ENCODE data around the gene MCEMP1. TPM values are rescaled to one million over a fixed set of nuclear protein-coding genes. Genes with fewer than 3 reads are reported as not detected.
A peak's percentile ranks its signal among the peaks of the same experiment; 100 is the strongest.
"Not testable (repeated sequence)": the region's sequence is repeated elsewhere in the genome, so short reads cannot be mapped to it uniquely, and the experiment has no call there.

MCEMP1 gene
- total RNA-seq, 2 experiments from 2014 or later = not detected

GRCh38 chr19:7638802-7639465 is 38.0 kb upstream of the MCEMP1 start:
- Mint-ChIP-seq H3K36me3 (ENCODE audit: low read depth) (peaks cover 30% of the 10 kb centered on the region), H3K4me3 (peak overlapping the region; percentile 39), H3K4me1 (peaks cover 33% of the 10 kb centered on the region), H3K9me3 (peaks cover 7% of the 10 kb centered on the region), H3K27ac (peak overlapping the region; percentile 5), H3K27me3 (no peaks in the 10 kb centered on the region)
- no peak for DNase-seq
- ChIA-PET POLR2A (no interaction called here), CTCF (interaction anchor here (0.6 to 1.7 kb wide), 5 partner anchors 13 to 1338 kb away, joined by 3 to 4 read pairs (median 3); partner anchors contain the start of gene TRAPPC5)

GRCh38 chr19:7639863-7640348 is 37.0 kb upstream of the MCEMP1 start:
- no peaks in the 10 kb centered on the region for H3K27me3 Mint-ChIP-seq
- ChIA-PET POLR2A (no interaction called here), CTCF (no interaction called here)
- H3K27ac Mint-ChIP-seq = no peak overlapping the region
- H3K4me1 Mint-ChIP-seq = peaks cover 31% of the 10 kb centered on the region
- H3K9me3 Mint-ChIP-seq = peaks cover 7% of the 10 kb centered on the region
- H3K36me3 Mint-ChIP-seq (ENCODE audit: low read depth) = peaks cover 32% of the 10 kb centered on the region
- DNase-seq = no peak
- H3K4me3 Mint-ChIP-seq = no peak overlapping the region

GRCh38 chr19:7640803-7641202 is 36.1 kb upstream of the MCEMP1 start:
- ChIA-PET POLR2A (no interaction called here), CTCF (interaction anchor here (1.4 kb wide), 1 partner anchor 11 kb away, joined by 5 read pairs; no protein-coding TSS in a partner anchor)
- Mint-ChIP-seq H3K27me3 (no peaks in the 10 kb centered on the region), H3K36me3 (ENCODE audit: low read depth) (peaks cover 34% of the 10 kb centered on the region), H3K27ac (no peak overlapping the region), H3K9me3 (peaks cover 7% of the 10 kb centered on the region), H3K4me1 (peaks cover 30% of the 10 kb centered on the region), H3K4me3 (no peak overlapping the region)
- no peak for DNase-seq

- DNase-seq = no peak
- Mint-ChIP-seq H3K27me3 (no peaks in the 10 kb centered on the region), H3K36me3 (ENCODE audit: low read depth) (peaks cover 36% of the 10 kb centered on the region), H3K4me1 (peaks cover 26% of the 10 kb centered on the region), H3K9me3 (peaks cover 7% of the 10 kb centered on the region), H3K27ac (no peak overlapping the region), H3K4me3 (no peak overlapping the region)
- ChIA-PET CTCF (interaction anchor here (0.6 to 1.4 kb wide), 4 partner anchors 10 to 39 kb away, joined by 3 to 5 read pairs (median 3); partner anchors contain the start of gene TRAPPC5), POLR2A (no interaction called here)
These were observed 35.3 kb upstream of the MCEMP1 start for GRCh38 chr19:7641290-7642276.

- no peak for DNase-seq
- Mint-ChIP-seq H3K9me3 (peaks cover 7% of the 10 kb centered on the region), H3K4me3 (no peak overlapping the region), H3K27ac (no peak overlapping the region), H3K27me3 (no peaks in the 10 kb centered on the region), H3K36me3 (ENCODE audit: low read depth) (peaks cover 36% of the 10 kb centered on the region), H3K4me1 (peaks cover 24% of the 10 kb centered on the region)
- CTCF ChIA-PET = interaction anchor here (0.6 to 1.4 kb wide), 4 partner anchors 9 to 38 kb away, joined by 3 to 5 read pairs (median 3); partner anchors contain the start of gene TRAPPC5
- POLR2A ChIA-PET = no interaction called here
These were observed 34.4 kb upstream of the MCEMP1 start for GRCh38 chr19:7642295-7643030.

GRCh38 chr19:7643031-7643415 is 33.9 kb upstream of the MCEMP1 start:
- H3K27me3 Mint-ChIP-seq = no peaks in the 10 kb centered on the region
- H3K4me1 Mint-ChIP-seq = peaks cover 18% of the 10 kb centered on the region
- H3K36me3 Mint-ChIP-seq (ENCODE audit: low read depth) = peaks cover 36% of the 10 kb centered on the region
- ChIA-PET CTCF (interaction anchor here (1.3 kb wide), 1 partner anchor 9 kb away, joined by 3 read pairs; no protein-coding TSS in a partner anchor), POLR2A (no interaction called here)
- no peak overlapping the region for H3K4me3 Mint-ChIP-seq
- no peak overlapping the region for H3K27ac Mint-ChIP-seq
- peaks cover 7% of the 10 kb centered on the region for H3K9me3 Mint-ChIP-seq
- DNase-seq = no peak

GRCh38 chr19:7643629-7644549 is 33.0 kb upstream of the MCEMP1 start:
- Mint-ChIP-seq H3K36me3 (ENCODE audit: low read depth) (peaks cover 35% of the 10 kb centered on the region), H3K4me1 (peaks cover 17% of the 10 kb centered on the region)
- peak; percentile 23 for DNase-seq
- ChIA-PET CTCF (interaction anchor here (1.2 to 2.0 kb wide), 3 partner anchors 10 to 76 kb away, joined by 3 to 6 read pairs (median 5); partner anchors contain the start of gene TRAPPC5), POLR2A (interaction anchor here (0.6 kb wide), 1 partner anchor 263 kb away, joined by 3 read pairs; no protein-coding TSS in a partner anchor)
- not testable (repeated sequence) for H3K4me3 Mint-ChIP-seq, H3K9me3 Mint-ChIP-seq, H3K27ac Mint-ChIP-seq, H3K27me3 Mint-ChIP-seq

GRCh38 chr19:7644550-7644877 is 32.4 kb upstream of the MCEMP1 start:
- Mint-ChIP-seq H3K36me3 (ENCODE audit: low read depth) (peaks cover 29% of the 10 kb centered on the region), H3K9me3 (peaks cover 7% of the 10 kb centered on the region), H3K4me3 (no peak overlapping the region), H3K4me1 (peaks cover 13% of the 10 kb centered on the region), H3K27me3 (no peaks in the 10 kb centered on the region), H3K27ac (no peak overlapping the region)
- POLR2A ChIA-PET = interaction anchor here (0.6 kb wide), 1 partner anchor 263 kb away, joined by 3 read pairs; no protein-coding TSS in a partner anchor
- CTCF ChIA-PET = interaction anchor here (1.2 to 2.0 kb wide), 3 partner anchors 9 to 76 kb away, joined by 3 to 6 read pairs (median 5); partner anchors contain the start of gene TRAPPC5
- no peak for DNase-seq

- Mint-ChIP-seq H3K4me3 (no peak overlapping the region), H3K4me1 (peaks cover 7% of the 10 kb centered on the region), H3K27ac (no peak overlapping the region), H3K9me3 (peaks cover under 1% of the 10 kb centered on the region), H3K27me3 (no peaks in the 10 kb centered on the region), H3K36me3 (ENCODE audit: low read depth) (peaks cover 22% of the 10 kb centered on the region)
- ChIA-PET CTCF (interaction anchor here (0.6 to 2.0 kb wide), 3 partner anchors 9 to 77 kb away, joined by 3 to 6 read pairs (median 3); no protein-coding TSS in a partner anchor), POLR2A (no interaction called here)
- no peak for DNase-seq
These were observed 31.7 kb upstream of the MCEMP1 start for GRCh38 chr19:7645163-7645562.

GRCh38 chr19:7645656-7646425 is 31.0 kb upstream of the MCEMP1 start:
- no peak for DNase-seq
- peaks cover under 1% of the 10 kb centered on the region for H3K27me3 Mint-ChIP-seq
- peaks cover 6% of the 10 kb centered on the region for H3K4me1 Mint-ChIP-seq
- H3K27ac Mint-ChIP-seq = no peak overlapping the region
- POLR2A ChIA-PET = no interaction called here
- CTCF ChIA-PET = interaction anchor here (2.0 kb wide), 1 partner anchor 8 kb away, joined by 6 read pairs; no protein-coding TSS in a partner anchor
- H3K9me3 Mint-ChIP-seq = no peaks in the 10 kb centered on the region
- no peak overlapping the region for H3K4me3 Mint-ChIP-seq
- H3K36me3 Mint-ChIP-seq (ENCODE audit: low read depth) = peaks cover 17% of the 10 kb centered on the region

GRCh38 chr19:7646426-7646700 is 30.5 kb upstream of the MCEMP1 start:
- Mint-ChIP-seq H3K4me3 (no peak overlapping the region), H3K4me1 (peaks cover 6% of the 10 kb centered on the region), H3K9me3 (no peaks in the 10 kb centered on the region), H3K36me3 (ENCODE audit: low read depth) (peaks cover 17% of the 10 kb centered on the region), H3K27ac (no peak overlapping the region), H3K27me3 (peaks cover 2% of the 10 kb centered on the region)
- ChIA-PET CTCF (no interaction called here), POLR2A (no interaction called here)
- DNase-seq = no peak

Measured in activated CD4-positive, alpha-beta T cell treated with anti-CD3 and anti-CD28 coated beads, Interleukin-2, amount 10 ng/mL, durations not matched to agents 7 days and 5 days (primary cell).